ENCODE data around the gene BBS10. TPM values are rescaled to one million over a fixed set of nuclear protein-coding genes. Genes with fewer than 3 reads are reported as not detected.
"Not testable (repeated sequence)": the region's sequence is repeated elsewhere in the genome, so short reads cannot be mapped to it uniquely, and the experiment has no call there.

Gene BBS10
- total RNA-seq, 4 donors from 2014 or later, result 11.4 to 17.6 (median 13.5) TPM

DNA sequence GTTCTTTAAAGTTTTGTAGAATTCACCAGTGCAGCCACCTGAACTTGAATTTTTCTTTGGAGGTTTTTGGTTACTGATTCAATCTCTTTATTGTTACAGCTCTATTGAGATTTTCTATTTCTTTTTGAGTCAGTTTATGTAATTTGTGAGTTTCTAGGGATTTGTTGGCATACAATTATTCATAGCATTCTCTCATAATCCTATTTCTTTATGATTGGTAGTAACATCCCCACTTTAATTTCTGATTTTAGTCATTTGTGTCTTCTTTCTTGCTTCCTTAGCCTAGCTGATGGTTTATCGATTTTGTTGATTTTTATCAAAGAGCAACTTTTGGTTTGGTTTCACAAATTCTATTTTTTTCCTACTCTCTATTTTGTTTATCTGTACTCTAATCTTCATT is 17.9 kb upstream of the BBS10 start:
- peaks cover 9 to 13% of the 10 kb centered on the region in 2 donors for H3K36me3 ChIP-seq
- H3K9me3 ChIP-seq, result no peaks in the 10 kb centered on the region
- TF ChIP-seq, protein P1, sequence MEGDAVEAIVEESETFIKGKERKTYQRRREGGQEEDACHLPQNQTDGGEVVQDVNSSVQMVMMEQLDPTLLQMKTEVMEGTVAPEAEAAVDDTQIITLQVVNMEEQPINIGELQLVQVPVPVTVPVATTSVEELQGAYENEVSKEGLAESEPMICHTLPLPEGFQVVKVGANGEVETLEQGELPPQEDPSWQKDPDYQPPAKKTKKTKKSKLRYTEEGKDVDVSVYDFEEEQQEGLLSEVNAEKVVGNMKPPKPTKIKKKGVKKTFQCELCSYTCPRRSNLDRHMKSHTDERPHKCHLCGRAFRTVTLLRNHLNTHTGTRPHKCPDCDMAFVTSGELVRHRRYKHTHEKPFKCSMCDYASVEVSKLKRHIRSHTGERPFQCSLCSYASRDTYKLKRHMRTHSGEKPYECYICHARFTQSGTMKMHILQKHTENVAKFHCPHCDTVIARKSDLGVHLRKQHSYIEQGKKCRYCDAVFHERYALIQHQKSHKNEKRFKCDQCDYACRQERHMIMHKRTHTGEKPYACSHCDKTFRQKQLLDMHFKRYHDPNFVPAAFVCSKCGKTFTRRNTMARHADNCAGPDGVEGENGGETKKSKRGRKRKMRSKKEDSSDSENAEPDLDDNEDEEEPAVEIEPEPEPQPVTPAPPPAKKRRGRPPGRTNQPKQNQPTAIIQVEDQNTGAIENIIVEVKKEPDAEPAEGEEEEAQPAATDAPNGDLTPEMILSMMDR (IDR thresholded peaks at IDR 0.05), result no peak
- no peak for TF ChIP-seq POLR2A (IDR thresholded peaks at IDR 0.05)
- no peak overlapping the region for H3K27ac ChIP-seq
- no peaks in the 10 kb centered on the region for H3K27me3 ChIP-seq
- H3K4me3 ChIP-seq (replicated peaks in 1 of 3), result no peak overlapping the region
- no peaks in the 10 kb centered on the region for H3K4me1 ChIP-seq
- no peak for DNase-seq
- intact Hi-C loops (cut with DNase I), result no loop called here
- 96 to 100% methylated on average over 1 of the region's 1 CpG for WGBS, 2 donors

DNA sequence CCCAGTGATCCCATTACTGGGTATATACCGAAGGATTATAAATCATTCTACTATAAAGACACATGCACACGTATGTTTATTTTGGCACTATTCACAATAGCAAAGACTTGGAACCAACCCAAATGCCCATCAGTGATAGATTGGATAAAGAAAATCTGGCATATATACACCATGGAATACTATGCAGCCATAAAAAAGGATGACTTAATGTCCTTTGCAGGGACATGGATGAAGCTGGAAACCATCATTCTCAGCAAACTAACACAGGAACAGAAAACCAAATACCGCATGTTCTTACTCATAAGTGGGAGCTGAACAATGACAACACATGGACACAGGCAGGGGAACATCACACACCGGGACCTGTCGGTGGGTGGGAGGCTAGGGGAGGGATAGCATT is 15.9 kb upstream of the BBS10 start:
- DNase-seq; H3K4me3 ChIP-seq (replicated peaks in 1 of 3); H3K27me3 ChIP-seq; H3K27ac ChIP-seq; intact Hi-C loops (cut with DNase I); H3K9me3 ChIP-seq; H3K4me1 ChIP-seq: not testable (repeated sequence)
- 93 to 95% methylated on average over 5 of the region's 5 CpGs for WGBS, 2 donors
- H3K36me3 ChIP-seq, result peaks cover 9 to 10% of the 10 kb centered on the region in 2 donors

DNA sequence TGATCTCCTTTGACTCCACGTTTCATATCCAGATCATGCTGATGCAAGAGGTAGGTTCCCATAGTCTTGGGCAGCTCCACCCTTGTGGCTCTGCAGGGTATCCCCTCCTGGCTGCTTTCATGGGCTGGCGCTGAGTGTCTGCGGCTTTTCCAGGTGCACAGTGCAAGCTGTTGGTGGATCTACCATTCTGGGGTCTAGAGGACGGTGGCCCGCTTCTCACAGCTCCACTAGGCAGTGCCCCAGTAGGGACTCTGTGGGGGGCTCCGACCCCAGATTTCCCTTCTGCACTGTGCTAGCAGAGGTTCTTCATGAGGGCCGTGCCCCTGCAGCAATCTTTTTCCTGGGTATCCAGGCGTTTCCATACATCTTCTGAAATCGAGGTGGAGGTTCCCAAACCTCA is 12.1 kb upstream of the BBS10 start:
- no peak for DNase-seq
- no peaks in the 10 kb centered on the region for H3K36me3 ChIP-seq
- WGBS, 2 donors, result 97 to 98% methylated on average over 6 to 9 of the region's 9 CpGs
- TF ChIP-seq, protein P1 (IDR thresholded peaks at IDR 0.05), result no peak
- TF ChIP-seq POLR2A (IDR thresholded peaks at IDR 0.05), result no peak
- no peaks in the 10 kb centered on the region for H3K27me3 ChIP-seq
- H3K4me3 ChIP-seq (replicated peaks in 1 of 3), result no peak overlapping the region
- no peaks in the 10 kb centered on the region for H3K9me3 ChIP-seq
- H3K27ac ChIP-seq, result no peak overlapping the region
- intact Hi-C loops (cut with DNase I), result no loop called here
- no peaks in the 10 kb centered on the region for H3K4me1 ChIP-seq

DNA sequence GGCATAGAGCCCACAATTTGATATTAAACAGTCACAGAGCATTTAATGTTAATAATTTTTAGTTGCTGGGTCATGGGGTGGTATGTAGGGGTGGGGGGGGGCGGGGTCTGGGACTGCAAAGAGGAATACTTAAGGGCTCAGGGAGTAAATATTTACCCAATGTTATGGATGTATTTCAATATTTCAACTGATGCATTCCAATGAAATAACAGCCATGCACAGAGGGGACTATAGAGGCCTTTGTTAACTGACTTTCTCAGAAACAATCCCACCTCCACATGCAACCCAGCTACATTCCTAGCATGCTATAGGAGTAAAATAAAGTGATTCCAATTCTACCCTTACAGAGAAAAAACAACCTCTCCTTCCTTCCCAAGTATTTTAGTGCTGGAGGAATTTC is 7.9 kb upstream of the BBS10 start:
- H3K27me3 ChIP-seq, result no peaks in the 10 kb centered on the region
- no peaks in the 10 kb centered on the region for H3K9me3 ChIP-seq
- H3K36me3 ChIP-seq, result no peaks in the 10 kb centered on the region
- no peak overlapping the region for H3K4me3 ChIP-seq (replicated peaks in 1 of 3)
- intact Hi-C loops (cut with DNase I), result no loop called here
- TF ChIP-seq, protein P1 (IDR thresholded peaks at IDR 0.05), result no peak
- no peak for TF ChIP-seq POLR2A (IDR thresholded peaks at IDR 0.05)
- H3K27ac ChIP-seq, result no peak overlapping the region
- DNase-seq, result no peak
- no peaks in the 10 kb centered on the region for H3K4me1 ChIP-seq
- WGBS, 2 donors, result 94 to 96% methylated on average over 1 of the region's 1 CpG

DNA sequence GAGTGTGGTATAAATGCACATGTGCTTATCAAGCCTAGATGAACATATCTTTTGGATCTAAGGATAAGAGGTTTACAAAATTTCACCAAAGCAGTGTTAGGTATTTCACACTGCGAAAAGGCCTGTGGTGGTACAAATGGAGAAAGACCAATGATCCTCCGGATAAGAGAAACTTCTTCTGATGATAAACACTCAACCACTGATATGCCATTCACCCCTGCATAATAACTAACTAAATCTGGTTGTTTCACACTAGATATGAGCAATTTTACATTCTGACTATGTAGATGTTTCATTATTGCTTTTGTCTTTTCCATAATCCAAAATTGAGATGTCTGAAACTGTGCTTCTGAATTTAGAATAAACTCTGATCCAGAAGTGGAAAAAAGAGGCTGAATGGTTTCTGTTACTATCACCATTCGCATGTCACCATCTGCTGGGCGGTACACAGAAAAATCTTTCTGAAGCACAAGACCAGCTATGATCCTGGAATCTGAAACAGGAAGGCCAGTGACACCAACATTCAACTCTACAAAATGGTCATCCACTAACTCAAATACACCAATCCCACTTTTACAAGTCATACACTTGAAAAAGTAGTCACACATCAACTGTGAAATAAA is 1.3 kb downstream of the BBS10 start:
- Histone ChIP-seq H3K27ac (no peak overlapping the region), H3K36me3 (no peaks in the 10 kb centered on the region), H3K4me1 (peaks cover 13 to 20% of the 10 kb centered on the region in 2 donors), H3K9me3 (no peaks in the 10 kb centered on the region), H3K27me3 (no peaks in the 10 kb centered on the region), H3K4me3 (replicated peaks in 1 of 3) (peak overlapping the region in 1 of 3 donors; percentile 92)
- WGBS, 2 donors, result 60 to 65% methylated on average over 4 of the region's 4 CpGs
- intact Hi-C loops (cut with DNase I), result loop anchor here (10.0 kb wide), 1 partner anchor 272 kb away; no protein-coding TSS in a partner anchor
- TF ChIP-seq, protein P1 (IDR thresholded peaks at IDR 0.05), result no peak
- TF ChIP-seq POLR2A (IDR thresholded peaks at IDR 0.05), result no peak
- DNase-seq, result peak in 1 of 2 donors; percentile 7

Data from thyroid gland (tissue), 4 donors.